ENCODE results near the gene CALHM3.

DNA sequence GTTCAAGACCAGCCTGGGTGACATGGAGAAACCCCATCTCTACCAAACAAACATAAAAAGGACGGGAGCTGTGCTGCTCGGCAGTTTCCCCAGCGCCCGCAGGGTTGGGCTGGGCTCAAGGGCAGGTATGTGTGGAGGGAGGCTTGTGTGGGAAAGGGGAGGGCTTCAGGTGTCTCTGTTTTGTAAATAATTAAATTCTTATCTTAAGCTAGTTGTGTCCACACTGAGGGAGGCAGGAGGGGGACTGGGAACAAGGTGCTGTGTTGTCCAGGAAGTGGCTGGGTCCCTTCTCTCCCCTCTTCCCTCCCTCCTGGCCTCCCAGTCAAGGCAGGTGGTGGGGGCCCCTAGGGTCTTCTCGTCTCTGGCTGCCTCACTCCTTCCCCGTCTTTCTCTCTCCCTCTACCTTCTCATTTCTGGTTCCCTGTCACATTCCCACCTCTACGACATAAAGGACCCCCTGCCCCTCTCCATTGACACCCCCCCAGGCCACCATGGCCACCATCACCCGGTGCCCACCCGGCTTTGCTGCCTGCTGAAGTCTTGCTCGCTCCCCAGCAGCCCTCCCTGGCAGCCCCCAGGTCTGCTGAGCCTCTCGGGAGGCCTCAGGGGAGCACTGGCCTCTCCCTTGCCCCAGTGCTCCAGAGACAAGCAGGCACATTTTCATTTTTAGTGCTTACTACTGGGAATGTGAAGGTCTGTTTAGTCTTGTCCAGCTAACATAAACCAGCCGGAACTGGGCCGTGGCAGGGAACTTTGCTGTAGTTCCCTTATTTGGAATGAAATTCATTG is 33.7 kb upstream of the CALHM3 start:
- TF ChIP-seq, protein P1, sequence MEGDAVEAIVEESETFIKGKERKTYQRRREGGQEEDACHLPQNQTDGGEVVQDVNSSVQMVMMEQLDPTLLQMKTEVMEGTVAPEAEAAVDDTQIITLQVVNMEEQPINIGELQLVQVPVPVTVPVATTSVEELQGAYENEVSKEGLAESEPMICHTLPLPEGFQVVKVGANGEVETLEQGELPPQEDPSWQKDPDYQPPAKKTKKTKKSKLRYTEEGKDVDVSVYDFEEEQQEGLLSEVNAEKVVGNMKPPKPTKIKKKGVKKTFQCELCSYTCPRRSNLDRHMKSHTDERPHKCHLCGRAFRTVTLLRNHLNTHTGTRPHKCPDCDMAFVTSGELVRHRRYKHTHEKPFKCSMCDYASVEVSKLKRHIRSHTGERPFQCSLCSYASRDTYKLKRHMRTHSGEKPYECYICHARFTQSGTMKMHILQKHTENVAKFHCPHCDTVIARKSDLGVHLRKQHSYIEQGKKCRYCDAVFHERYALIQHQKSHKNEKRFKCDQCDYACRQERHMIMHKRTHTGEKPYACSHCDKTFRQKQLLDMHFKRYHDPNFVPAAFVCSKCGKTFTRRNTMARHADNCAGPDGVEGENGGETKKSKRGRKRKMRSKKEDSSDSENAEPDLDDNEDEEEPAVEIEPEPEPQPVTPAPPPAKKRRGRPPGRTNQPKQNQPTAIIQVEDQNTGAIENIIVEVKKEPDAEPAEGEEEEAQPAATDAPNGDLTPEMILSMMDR (conservative IDR thresholded peaks at IDR 0.05; ENCODE audit: low read depth, low read length), result no peak
- TF ChIP-seq EZH2 (IDR thresholded peaks at IDR 0.05; ENCODE audit: borderline replicate concordance, low read depth, low read length, poor library complexity, severe bottlenecking), result no peak

All from A673 (cell line).